DMS53 treated with DMSO at 0.1 percent for 48 hours (cell line): ENCODE measurements around the gene MEF2D.

ENCODE experiments used
- DNase-seq: peaks from one replicate; lab custom pipeline; 2025; ENCODE audit not compliant: unreplicated experiment; lab: John Stamatoyannopoulos, UW

MEF2D gene

DNA sequence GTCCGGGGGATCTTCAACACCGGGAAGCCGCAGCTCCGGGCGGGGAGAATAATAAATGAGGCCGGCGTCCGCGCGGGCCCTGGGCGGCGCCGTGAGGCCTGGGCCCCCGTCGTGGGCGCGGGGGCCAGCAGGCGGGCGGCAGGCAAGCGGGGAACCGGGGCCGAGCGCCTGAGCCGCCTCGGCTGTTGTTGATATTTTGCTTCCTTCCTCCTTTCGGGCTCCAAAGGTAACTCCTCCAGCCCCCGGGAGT, at the start of gene MEF2D:
Gene MEF2D, minus strand, starts transcription at position 233 of the 250 bp plus-strand sequence. CDS start 17,483 bp downstream, outside the sequence.
- DNase-seq, result no peak

DNA sequence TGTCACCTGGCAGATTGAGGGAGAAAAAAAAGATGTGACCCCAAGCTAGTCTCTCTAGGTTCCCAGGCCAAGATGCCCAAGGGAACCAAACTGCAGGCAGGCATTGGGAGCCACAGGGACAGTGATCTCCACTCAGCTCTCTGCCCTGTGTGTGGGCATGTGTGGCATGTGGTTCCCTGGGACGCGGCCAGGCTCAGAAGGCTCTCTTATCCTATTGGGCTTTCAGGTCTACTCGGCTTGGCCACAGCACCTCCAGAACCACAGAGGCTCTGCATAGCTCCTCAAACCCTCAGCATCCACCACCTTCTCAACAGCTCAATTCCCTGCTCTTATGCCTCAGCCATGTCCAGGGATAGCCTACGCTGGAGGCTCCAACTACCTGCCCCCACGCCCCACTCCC, 49.8 kb upstream of the MEF2D start:
- no peak for DNase-seq

- DNase-seq, result no peak
Observed at GRCh38 chr1:156549831-156550230, 49.3 kb upstream of the MEF2D start.

DNA sequence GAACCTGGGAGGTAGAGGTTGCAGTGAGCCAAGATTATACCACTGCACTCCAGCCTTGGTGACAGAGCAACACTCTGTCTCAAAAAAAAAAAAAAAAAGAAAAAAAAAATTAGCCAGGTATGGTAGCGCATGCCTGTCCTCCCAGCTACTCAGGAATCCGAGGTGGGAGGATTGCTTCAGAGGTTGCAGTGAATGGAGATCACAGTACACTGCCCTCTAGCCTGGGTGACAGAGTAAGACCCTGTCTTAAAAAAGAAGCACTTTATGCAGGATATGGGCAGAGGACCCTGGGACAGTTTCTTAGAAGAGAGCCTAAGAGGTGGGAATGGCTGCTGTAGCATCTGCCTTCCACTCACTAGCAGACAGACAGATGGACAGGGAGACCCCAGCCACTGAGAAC, 48.8 kb upstream of the MEF2D start:
- DNase-seq, result no peak

- DNase-seq, result no peak
Observed at GRCh38 chr1:156547982-156548381, 47.4 kb upstream of the MEF2D start.

- no peak for DNase-seq
Observed at GRCh38 chr1:156547434-156547833, 46.9 kb upstream of the MEF2D start.

GRCh38 chr1:156546267-156546666, 45.7 kb upstream of the MEF2D start:
- DNase-seq, result no peak

- DNase-seq, result no peak
Observed at GRCh38 chr1:156544592-156545102, 44.1 kb upstream of the MEF2D start.

GRCh38 chr1:156543066-156543465, 42.5 kb upstream of the MEF2D start:
- no peak for DNase-seq

DNA sequence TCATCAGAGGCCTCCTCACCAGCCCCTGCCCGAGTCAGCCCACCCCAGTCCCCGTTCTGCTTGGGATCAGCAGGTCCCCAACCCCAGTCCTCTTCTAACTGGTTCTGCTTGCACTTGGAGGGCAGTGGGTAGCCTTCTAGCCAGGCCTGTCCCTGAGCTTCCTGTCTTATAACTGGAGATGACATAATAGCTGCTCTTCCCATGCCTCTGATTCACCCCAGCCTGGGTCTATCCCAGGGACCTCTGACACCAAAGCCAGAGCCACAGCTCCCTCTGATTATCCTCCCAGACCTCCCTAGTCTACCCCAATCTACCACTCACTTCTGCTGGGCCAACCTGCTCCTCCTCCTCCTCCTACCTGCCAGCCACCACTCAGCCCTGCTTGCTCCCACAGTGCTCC, 40.4 kb upstream of the MEF2D start:
- DNase-seq, result no peak

DNA sequence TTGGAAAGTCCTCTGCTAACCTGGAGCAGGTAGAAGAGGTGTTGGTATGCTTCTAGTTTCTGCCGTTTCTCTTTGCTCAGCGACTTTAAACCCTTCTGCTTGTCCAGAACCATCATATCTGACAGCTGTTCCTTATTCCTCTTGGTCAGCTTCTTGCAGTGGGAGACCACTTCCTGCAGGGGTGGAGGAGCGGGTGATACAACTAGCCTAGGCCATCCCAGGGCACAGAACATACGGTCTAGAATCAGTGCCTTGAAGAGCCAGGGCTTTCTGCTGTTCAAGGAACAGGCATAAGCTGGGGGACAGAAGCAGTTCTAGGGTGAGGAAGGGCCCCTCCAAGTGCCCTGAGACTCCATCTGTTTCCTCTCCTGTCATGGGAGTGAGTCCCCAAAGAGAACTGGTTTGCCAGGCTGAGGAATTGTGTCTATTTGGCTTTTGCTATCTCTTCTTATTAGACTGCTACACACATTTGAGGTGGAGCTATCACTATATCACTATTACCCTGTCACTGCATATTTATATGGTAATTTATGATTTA, 39.3 kb upstream of the MEF2D start:
- DNase-seq, result no peak

- DNase-seq, result no peak
Observed at GRCh38 chr1:156538711-156539440, 38.3 kb upstream of the MEF2D start.

GRCh38 chr1:156537027-156537426, 36.5 kb upstream of the MEF2D start:
- DNase-seq, result no peak

DNA sequence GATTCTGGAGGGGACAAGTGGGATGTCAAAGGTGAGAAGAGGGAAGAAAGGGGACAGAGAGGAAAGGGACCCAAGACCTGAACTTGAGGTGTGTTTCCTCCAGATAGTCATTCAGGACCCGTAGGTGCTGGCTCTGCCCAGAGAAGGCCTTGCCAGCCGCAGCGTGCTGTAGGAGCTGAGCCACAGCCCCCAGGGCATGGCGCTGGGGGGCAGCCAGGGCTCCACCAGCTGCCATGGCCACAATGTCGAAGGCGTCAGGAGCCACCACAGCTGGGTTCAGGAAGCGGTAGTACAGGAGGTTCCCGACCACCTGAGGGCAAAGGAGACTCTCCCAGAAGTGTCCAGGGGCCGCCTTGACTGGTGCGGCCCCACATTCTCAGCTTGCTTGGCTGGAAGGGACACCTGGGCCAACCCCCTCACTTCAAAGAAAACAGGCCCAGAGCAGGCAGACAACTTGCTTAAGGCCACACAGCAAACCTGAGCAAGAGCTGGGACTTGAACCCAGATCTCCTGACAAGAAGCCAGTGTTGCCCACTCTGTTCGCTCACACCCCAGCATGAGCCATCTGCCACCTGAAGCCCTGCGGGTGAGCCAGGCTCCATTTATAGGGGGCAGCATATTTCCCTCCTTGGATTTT, 34.0 kb upstream of the MEF2D start:
- no peak for DNase-seq

GRCh38 chr1:156533568-156534220, 33.1 kb upstream of the MEF2D start:
- DNase-seq, result no peak

DNA sequence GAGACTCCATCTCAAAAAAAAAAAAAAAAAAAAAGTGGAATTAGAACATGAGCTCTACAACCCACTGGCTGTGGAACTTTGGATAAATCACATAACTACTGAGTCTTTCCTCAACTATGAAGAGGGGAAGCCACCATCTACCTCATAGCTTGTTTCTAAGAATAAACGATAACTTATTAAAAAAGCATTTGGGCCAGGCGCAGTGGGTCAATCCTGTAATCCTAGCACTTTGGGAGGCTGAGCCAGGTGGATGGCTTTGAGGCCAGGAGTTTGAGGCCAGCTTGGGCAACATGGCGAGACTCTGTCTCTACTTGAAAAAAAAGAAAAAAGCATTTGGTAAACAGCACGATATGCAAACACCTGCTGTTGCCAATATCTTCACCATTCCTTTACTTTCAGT, 31.8 kb upstream of the MEF2D start:
- DNase-seq, result no peak

GRCh38 chr1:156530006-156530405, 29.4 kb upstream of the MEF2D start:
- no peak for DNase-seq

GRCh38 chr1:156528875-156529425, 28.4 kb upstream of the MEF2D start:
- no peak for DNase-seq

- no peak for DNase-seq
Observed at GRCh38 chr1:156528231-156528630, 27.7 kb upstream of the MEF2D start.

DNA sequence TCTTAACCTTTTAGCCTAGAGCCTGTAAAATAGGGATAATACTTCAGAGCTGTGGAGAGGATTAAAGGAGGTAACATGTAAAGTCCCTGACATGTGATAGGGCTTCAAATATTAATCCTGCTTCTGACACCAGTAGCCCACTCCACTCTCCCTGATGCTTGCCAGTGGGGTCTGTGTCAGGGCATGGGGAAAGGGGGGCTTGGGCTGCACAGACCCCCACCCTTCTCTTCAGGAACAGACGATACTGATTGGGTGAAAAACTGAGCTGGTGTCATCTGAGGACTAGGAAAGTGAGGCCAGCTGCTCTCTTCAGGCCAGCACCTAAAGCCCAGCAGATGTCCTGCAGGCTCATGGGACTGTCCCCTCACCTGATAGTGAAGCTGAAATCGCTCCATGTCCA, 27.0 kb upstream of the MEF2D start:
- DNase-seq, result no peak

GRCh38 chr1:156525856-156526489, 25.4 kb upstream of the MEF2D start:
- no peak for DNase-seq
